Measurements from ENCODE around the gene PIP4K2C.
A peak's percentile ranks its signal among the peaks of the same experiment; 100 is the strongest.
"Not testable (repeated sequence)": the region's sequence is repeated elsewhere in the genome, so short reads cannot be mapped to it uniquely, and the experiment has no call there.

The PIP4K2C gene

DNA sequence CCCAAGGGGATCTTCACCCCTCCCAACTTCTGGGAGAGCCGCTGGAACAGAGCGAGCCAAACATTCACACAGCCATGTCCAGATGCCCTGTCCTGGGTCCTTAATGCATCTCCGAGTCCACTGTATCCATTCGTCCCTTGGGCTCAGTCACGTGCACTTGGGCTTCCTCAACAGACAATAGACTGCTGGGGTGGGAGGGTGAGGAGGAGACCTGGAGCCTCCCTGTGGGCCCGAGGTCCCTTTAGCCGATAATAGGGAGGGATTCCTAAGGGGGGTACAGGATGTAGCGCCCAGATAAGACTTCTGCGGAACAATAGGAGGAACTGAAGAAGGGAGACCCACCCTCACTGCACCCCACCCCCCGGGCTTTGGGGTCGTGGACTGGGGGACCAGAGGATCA is 26.9 kb downstream of the PIP4K2C start:
- no peak for TF ChIP-seq JUND (IDR thresholded peaks at IDR 0.05; ENCODE audit: low read depth)
- in situ Hi-C loops (cut with HindIII; ENCODE audit: low pct_unique_long_range_greater_than_20kb, low sequenced_read_pairs), result no loop called here
- no peak for DNase-seq (ENCODE audit: low read depth in 1 of 2, low spot score in 1 of 2)

DNA sequence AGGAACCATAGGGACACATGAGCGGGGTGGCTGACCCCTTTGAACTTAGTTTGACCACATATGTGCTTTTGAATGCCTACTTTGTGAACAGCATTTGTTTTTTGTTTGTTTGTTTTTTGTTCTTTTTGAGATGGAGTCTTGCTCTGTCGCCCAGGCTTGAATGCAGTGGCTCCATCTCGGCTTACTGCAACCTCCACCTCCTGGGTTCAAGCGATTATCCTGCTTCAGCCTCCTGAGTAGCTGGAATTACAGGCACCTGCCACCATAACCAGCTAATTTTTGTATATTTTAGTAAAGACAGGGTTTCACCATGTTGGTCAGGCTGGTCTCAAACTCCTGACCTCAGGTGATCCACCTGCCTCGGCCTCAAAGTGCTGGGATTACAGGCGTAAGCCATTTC is 27.4 kb downstream of the PIP4K2C start:
- in situ Hi-C loops (cut with HindIII; ENCODE audit: low pct_unique_long_range_greater_than_20kb, low sequenced_read_pairs); DNase-seq (ENCODE audit: low read depth in 1 of 2, low spot score in 1 of 2): not testable (repeated sequence)

DNA sequence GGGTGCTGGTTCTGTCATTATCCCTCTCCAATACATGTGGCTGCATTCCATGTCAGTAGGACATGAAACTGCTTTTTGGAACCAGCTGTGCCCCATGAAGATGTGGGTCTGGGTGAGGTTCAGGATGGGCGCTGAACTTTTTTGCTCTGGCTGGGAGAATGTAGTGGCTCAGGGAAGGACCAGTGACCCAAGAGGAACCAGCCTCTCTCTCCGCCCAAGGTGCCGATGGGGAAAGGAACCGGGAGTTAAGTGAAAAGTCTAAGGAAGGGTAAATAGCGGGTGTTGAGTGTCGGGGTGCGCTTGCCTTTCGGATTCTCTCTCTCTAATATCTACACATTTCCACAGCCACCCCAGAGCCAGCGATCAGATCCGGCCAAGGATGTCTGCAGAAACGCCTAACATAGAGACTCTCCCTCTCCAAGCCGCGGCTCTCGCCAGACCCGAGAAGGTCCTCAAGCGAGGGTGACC is 28.0 kb downstream of the PIP4K2C start:
- TF ChIP-seq JUND (IDR thresholded peaks at IDR 0.05; ENCODE audit: low read depth), result no peak
- in situ Hi-C loops (cut with HindIII; ENCODE audit: low pct_unique_long_range_greater_than_20kb, low sequenced_read_pairs), result no loop called here
- no peak for DNase-seq (ENCODE audit: low read depth in 1 of 2, low spot score in 1 of 2)

DNA sequence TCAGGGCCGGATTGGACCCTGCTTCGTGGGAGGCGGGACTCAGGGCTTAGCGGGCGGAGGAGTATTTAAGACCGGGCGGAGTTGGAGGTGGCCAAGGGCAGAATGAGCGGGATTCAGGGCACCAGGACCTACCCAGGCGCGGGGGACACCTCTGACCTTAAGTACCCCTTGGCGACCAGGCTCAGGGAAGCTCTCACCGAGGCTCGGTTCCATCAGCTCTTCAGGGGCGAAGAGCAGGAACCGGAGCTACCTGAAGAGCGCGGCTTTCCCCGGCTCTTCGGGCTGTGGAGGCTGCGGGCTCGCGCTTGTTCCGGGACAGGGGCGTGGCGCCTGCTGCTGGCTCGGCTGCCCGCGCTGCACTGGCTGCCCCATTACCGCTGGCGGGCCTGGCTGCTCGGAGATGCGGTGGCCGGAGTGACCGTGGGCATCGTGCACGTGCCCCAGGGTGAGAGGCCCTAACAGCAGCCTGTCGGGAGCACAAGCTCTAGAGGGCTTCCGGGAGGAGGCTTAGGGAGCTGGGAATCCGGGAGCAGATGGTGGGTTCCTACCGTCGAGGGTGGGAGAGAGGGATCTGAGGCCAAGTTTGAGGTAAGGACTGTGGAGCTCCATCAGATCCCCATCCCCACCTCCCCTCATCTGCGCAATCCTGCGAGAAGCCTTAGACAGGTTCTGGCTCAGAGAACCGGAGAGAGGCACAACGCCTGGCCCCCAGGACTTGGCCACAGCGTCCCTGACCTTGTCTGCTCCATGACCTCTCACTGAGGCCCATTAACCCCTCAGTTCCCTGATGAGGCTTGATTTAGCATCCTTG is 28.6 kb downstream of the PIP4K2C start:
- no peak for TF ChIP-seq JUND (IDR thresholded peaks at IDR 0.05; ENCODE audit: low read depth)
- in situ Hi-C loops (cut with HindIII; ENCODE audit: low pct_unique_long_range_greater_than_20kb, low sequenced_read_pairs), result no loop called here
- no peak for DNase-seq (ENCODE audit: low read depth in 1 of 2, low spot score in 1 of 2)

DNA sequence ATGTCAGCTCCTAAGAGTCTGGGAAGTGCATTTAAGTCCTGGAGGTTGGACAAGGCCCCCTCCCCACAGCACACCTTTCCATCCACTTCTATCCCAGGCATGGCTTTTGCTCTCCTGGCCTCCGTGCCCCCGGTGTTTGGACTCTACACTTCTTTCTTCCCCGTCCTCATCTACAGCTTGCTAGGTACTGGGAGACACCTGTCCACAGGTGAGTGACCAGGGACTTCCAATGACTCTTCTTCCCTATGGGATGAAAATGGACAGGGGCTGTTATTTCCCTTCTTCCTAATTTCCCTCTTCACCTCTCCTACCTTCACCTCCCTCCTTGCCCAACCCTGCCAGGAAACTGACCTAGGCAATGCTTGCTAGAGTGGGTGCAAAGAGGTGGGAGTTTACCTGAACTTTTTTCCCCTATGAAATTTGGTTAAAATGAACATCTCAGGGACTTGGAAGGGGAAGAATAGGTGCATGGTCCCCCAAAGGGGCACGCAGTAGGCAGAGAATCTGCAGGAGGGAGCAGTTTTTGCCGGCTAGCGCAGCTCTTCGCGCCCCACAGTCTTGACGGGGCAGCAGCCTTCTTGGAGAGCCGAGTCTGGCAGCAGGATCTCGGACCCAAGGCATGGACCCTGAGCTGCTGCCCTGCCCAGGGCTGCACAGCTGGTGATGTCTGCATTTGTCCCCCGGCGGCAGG is 29.4 kb downstream of the PIP4K2C start:
- DNase-seq (ENCODE audit: low read depth in 1 of 2, low spot score in 1 of 2), result no peak
- in situ Hi-C loops (cut with HindIII; ENCODE audit: low pct_unique_long_range_greater_than_20kb, low sequenced_read_pairs), result no loop called here
- no peak for TF ChIP-seq JUND (IDR thresholded peaks at IDR 0.05; ENCODE audit: low read depth)

DNA sequence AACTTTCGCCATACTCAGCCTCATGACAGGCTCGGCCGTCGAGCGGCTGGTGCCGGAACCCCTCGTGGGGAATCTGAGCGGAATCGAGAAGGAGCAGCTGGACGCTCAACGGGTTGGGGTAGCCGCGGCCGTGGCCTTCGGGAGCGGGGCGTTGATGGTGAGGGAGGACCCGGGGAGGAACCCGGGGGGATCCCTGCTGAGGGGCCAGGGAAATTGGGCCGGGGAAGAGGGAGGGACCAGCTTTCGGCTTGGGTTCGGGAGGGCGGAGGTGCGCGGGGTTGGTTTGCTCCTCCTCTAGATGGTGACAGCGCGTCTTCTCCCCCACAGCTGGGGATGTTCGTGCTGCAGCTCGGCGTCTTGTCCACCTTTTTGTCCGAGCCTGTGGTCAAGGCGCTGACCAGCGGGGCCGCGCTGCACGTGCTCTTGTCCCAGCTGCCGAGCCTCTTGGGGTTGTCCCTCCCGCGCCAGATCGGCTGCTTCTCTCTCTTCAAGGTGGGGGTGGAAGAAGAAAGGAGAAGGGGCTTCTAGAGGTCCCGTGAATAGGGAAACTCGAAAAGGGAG is 30.0 kb downstream of the PIP4K2C start:
- TF ChIP-seq JUND (IDR thresholded peaks at IDR 0.05; ENCODE audit: low read depth), result no peak
- in situ Hi-C loops (cut with HindIII; ENCODE audit: low pct_unique_long_range_greater_than_20kb, low sequenced_read_pairs), result no loop called here
- DNase-seq (ENCODE audit: low read depth in 1 of 2, low spot score in 1 of 2), result no peak

DNA sequence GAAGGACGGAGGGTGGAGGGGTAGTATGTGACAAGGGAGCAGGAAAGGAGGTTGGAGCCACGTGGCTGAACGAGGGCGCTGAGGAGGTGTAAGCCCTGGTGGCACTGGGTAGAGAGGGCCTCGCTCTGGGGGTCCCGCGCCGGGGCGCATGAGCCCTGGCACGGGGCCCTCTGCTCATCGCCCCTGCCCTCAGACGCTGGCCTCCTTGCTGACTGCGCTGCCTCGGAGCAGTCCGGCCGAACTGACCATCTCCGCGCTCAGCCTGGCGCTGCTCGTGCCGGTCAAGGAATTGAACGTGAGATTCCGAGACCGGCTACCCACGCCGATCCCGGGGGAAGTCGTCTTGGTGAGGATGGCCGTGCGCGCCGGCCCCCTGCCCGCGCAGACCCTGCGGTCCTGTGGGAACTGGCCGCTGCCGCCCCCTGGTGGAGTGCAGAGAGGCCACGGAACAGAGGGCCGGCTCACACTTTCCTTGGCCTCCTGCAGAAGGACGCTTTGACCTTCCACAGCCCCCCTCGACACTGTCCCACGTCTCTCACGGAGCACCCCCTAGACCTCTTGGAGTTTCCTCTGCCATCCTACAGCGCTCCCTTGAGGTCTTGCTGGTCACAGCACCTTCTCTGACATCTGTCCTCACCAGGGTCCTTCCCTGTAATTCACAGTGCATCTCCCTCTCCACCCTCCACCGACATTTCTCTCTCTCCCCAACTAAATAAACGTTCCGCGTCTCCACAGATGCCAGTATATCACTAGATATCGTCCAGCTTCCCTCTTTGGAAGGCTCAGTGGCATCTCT is 30.7 kb downstream of the PIP4K2C start:
- TF ChIP-seq JUND (IDR thresholded peaks at IDR 0.05; ENCODE audit: low read depth), result no peak
- DNase-seq (ENCODE audit: low read depth in 1 of 2, low spot score in 1 of 2), result peak; percentile 43 to 86
- in situ Hi-C loops (cut with HindIII; ENCODE audit: low pct_unique_long_range_greater_than_20kb, low sequenced_read_pairs), result no loop called here

DNA sequence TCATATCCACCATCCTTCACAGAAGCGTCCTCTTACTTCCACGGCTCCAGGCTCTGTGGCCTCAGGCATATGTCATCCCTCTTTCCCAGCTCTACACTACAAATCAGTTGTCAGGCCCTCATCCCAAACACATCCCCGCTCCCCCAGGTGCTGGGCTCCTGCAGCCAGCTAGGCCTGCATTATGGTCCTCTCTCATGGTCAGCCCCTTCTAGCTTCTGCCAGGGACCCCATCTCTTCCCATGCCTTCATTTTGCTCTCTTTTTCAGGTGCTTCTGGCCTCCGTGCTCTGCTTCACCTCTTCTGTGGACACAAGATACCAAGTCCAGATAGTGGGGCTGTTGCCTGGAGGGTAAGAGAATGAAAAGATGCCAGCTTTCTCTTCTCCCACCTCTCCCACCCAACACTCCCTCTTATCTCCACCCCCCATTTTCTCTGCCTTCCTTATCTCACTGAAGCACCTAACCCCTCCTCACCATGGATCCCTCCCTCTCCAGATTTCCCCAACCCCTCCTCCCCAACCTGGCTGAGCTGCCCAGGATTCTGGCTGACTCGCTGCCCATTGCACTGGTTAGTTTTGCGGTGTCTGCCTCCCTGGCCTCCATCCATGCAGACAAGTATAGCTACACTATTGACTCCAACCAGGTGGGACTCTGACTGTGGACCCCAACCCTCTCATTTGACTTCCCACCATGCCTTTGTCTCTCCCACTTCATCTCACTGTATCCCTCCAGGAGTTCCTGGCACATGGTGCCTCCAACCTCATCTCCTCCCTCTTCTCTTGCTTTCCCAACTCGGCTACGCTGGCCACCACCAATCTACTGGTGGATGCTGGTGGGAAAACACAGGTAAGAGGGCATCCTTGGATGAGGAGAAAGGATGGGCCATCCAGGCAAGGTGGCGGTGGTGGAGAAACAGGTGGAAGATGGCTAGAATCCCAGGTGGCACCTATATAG is 31.6 kb downstream of the PIP4K2C start:
- no peak for TF ChIP-seq JUND (IDR thresholded peaks at IDR 0.05; ENCODE audit: low read depth)
- in situ Hi-C loops (cut with HindIII; ENCODE audit: low pct_unique_long_range_greater_than_20kb, low sequenced_read_pairs), result no loop called here
- DNase-seq (ENCODE audit: low read depth in 1 of 2, low spot score in 1 of 2), result no peak

DNA sequence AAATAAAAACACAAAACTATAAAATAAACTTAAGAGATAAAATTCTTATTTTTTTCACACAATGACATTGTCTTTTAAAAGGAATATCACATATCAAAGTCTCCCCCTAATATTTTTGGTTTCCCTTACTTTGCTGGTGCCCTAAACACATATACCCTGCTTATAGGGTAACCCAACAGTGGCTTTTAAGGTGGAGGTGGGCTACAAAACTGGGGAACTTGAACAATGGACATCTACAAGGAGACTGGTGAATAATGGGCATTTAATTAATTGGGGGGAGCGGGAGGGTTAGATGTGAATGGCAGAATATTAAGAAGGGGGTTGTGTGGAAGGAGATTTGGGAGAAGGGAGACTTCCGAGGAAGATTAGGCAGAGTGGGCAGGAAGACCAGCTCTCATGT is 32.4 kb downstream of the PIP4K2C start:
- no peak for TF ChIP-seq JUND (IDR thresholded peaks at IDR 0.05; ENCODE audit: low read depth)
- DNase-seq (ENCODE audit: low read depth in 1 of 2, low spot score in 1 of 2), result no peak
- in situ Hi-C loops (cut with HindIII; ENCODE audit: low pct_unique_long_range_greater_than_20kb, low sequenced_read_pairs), result no loop called here

DNA sequence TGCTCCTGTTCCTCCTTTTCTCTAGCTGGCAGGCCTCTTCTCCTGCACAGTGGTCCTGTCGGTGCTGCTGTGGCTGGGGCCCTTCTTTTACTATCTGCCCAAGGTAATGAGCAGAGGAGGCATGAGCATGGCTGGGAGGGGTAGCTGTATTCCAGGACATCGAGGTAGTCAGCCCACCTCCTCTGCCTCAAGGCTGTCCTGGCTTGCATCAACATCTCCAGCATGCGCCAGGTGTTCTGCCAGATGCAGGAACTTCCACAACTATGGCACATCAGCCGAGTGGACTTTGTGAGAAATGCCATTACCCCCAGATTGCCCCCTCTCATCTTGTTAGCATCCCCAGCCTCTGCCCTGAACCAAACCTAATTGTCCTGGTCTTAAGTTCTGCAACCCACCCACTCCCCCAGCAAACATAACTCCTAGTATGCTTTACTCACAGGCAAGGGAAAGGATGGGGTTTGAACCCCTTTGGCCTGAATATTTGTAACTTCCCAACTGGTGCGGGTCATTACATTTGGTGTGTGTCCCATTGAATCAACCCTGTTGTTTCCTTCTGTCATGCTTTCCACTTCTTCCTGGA is 32.9 kb downstream of the PIP4K2C start:
- DNase-seq (ENCODE audit: low read depth in 1 of 2, low spot score in 1 of 2), result no peak
- no peak for TF ChIP-seq JUND (IDR thresholded peaks at IDR 0.05; ENCODE audit: low read depth)
- in situ Hi-C loops (cut with HindIII; ENCODE audit: low pct_unique_long_range_greater_than_20kb, low sequenced_read_pairs), result no loop called here

DNA sequence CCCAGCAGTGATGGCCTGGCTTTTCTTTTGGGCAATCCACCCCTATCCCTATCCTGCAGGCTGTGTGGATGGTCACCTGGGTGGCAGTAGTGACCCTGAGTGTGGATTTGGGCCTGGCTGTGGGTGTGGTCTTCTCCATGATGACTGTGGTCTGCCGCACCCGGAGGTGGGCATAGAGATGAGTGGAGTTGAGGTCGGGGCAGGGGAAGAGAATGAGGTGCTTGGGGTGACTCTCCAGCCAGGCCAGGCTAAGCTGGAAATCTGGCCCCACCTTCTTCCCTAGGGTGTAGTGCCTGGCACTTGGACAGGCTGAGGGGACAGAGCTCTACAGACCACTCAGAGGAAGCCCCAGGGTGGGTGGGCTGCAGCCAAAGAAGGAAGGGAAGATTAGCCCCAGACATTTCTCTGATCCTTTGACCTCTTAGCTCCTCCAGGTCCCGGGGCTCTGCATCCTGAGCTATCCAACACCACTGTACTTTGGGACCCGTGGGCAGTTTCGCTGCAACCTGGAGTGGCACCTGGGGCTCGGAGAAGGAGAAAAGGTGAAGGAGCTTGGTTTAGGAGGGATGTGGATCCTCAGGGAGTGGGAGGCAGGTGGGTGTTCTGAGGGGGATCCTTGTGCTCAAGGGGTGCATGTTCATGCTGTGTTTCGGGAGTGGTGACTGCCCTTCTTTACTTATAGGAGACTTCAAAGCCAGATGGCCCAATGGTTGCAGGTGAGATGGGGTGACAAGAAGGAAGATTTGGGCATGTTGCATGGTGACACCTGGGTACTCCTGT is 33.6 kb downstream of the PIP4K2C start:
- TF ChIP-seq JUND (IDR thresholded peaks at IDR 0.05; ENCODE audit: low read depth), result no peak
- no peak for DNase-seq (ENCODE audit: low read depth in 1 of 2, low spot score in 1 of 2)
- in situ Hi-C loops (cut with HindIII; ENCODE audit: low pct_unique_long_range_greater_than_20kb, low sequenced_read_pairs), result no loop called here
